ENCODE results near the gene ATP2A3. TPM values are rescaled to one million over a fixed set of nuclear protein-coding genes. Genes with fewer than 3 reads are reported as not detected.

The ATP2A3 gene
- total and polyA plus RNA-seq, 2 donors (not counting 1 experiment from before 2014, with no cell fraction given), result 697 to 817 TPM

- Histone ChIP-seq H3K27ac (ENCODE audit: low read length in 2 of 2) (peak overlapping the region; percentile 57 to 77), H3K4me3 (ENCODE audit: control extremely low read depth in 1 of 5, extremely low read depth in 1 of 5, insufficient read depth in 1 of 5, low read depth in 2 of 5, low read length in 4 of 5) (peak overlapping the region in 2 of 5 experiments; percentile 13 to 33), H3K9me3 (ENCODE audit: control extremely low read depth in 1 of 3, control insufficient read depth in 2 of 3, insufficient read depth in 1 of 3, low read length in 2 of 3) (no peaks in the 10 kb centered on the region), H3K36me3 (replicated peaks in 1 of 2; ENCODE audit: control extremely low read depth in 1 of 2, control insufficient read depth in 1 of 2, extremely low read depth in 1 of 2, insufficient read depth in 2 of 2, low read length in 1 of 2) (no peaks in the 10 kb centered on the region), H3K9ac (ENCODE audit: low read length) (no peak overlapping the region), H3K4me2 (replicated peaks; ENCODE audit: low read depth, low read length, poor library complexity, severe bottlenecking) (peak overlapping the region; percentile 74), H3K79me2 (ENCODE audit: control insufficient read depth, insufficient read depth, low read length) (peaks cover 35% of the 10 kb centered on the region), H3K4me1 (ENCODE audit: control insufficient read depth in 2 of 2, insufficient read depth in 2 of 2, low read length in 2 of 2) (peaks cover 23 to 33% of the 10 kb centered on the region in 2 donors), H3K27me3 (replicated peaks in 1 of 4; ENCODE audit: control extremely low read depth in 1 of 4, control insufficient read depth in 3 of 4, insufficient read depth in 4 of 4, low read length in 3 of 4) (no peaks in the 10 kb centered on the region), H4K20me1 (ENCODE audit: control insufficient read depth, insufficient read depth, low read length, poor library complexity, severe bottlenecking) (no peaks in the 10 kb centered on the region), H2AFZ (ENCODE audit: insufficient read depth, low read depth, low read length, poor library complexity, severe bottlenecking) (peak overlapping the region; percentile 33)
- Mint-ChIP-seq H3K27me3 (no peaks in the 10 kb centered on the region), H3K4me1 (peaks cover 33% of the 10 kb centered on the region), H3K27ac (peak overlapping the region; percentile 81), H3K9me3 (ENCODE audit: insufficient read depth) (no peaks in the 10 kb centered on the region), H3K4me3 (peak overlapping the region; percentile 88)
- ChIA-PET POLR2A (interaction anchor here (0.6 to 2.4 kb wide), 12 partner anchors 9 to 238 kb away, joined by 3 to 13 read pairs (median 4); partner anchors contain the start of gene CAMKK1), CTCF (interaction anchor here (2.0 to 5.9 kb wide), 6 partner anchors 8 to 60 kb away, joined by 5 to 47 read pairs (median 18); partner anchors contain the start of genes NCBP3 and P2RX1)
- 13% methylated on average over 7 of the region's 11 CpGs for WGBS (ENCODE audit: insufficient coverage)
- TF ChIP-seq, protein P1, sequence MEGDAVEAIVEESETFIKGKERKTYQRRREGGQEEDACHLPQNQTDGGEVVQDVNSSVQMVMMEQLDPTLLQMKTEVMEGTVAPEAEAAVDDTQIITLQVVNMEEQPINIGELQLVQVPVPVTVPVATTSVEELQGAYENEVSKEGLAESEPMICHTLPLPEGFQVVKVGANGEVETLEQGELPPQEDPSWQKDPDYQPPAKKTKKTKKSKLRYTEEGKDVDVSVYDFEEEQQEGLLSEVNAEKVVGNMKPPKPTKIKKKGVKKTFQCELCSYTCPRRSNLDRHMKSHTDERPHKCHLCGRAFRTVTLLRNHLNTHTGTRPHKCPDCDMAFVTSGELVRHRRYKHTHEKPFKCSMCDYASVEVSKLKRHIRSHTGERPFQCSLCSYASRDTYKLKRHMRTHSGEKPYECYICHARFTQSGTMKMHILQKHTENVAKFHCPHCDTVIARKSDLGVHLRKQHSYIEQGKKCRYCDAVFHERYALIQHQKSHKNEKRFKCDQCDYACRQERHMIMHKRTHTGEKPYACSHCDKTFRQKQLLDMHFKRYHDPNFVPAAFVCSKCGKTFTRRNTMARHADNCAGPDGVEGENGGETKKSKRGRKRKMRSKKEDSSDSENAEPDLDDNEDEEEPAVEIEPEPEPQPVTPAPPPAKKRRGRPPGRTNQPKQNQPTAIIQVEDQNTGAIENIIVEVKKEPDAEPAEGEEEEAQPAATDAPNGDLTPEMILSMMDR (IDR thresholded peaks at IDR 0.05), result no peak
- peak; percentile 52 for ATAC-seq (ENCODE audit: low read depth)
- intact Hi-C loops (cut with micrococcal nuclease), result loop anchor here (2.0 kb wide), 1 partner anchor 58 kb away; the partner anchor contains the start of gene NCBP3
- DNase-seq, result peak; percentile 65
These were observed 59.2 kb downstream of the ATP2A3 start for GRCh38 chr17:3905017-3905520.

GRCh38 chr17:3904501-3904900 is 59.7 kb downstream of the ATP2A3 start:
- Mint-ChIP-seq H3K4me1 (peaks cover 30% of the 10 kb centered on the region), H3K27me3 (no peaks in the 10 kb centered on the region), H3K9me3 (ENCODE audit: insufficient read depth) (no peaks in the 10 kb centered on the region), H3K4me3 (peak overlapping the region; percentile 88), H3K27ac (peak overlapping the region; percentile 91)
- H3K9me3 ChIP-seq (ENCODE audit: control extremely low read depth in 1 of 3, control insufficient read depth in 2 of 3, insufficient read depth in 1 of 3, low read length in 2 of 3), result no peaks in the 10 kb centered on the region
- H3K27ac ChIP-seq (ENCODE audit: low read length in 2 of 2), result peak overlapping the region; percentile 57 to 77
- intact Hi-C loops (cut with micrococcal nuclease), result loop anchor here (1.0 to 2.0 kb wide), 2 partner anchors 11 to 58 kb away; partner anchors contain the start of genes CAMKK1 and NCBP3
- no peaks in the 10 kb centered on the region for H4K20me1 ChIP-seq (ENCODE audit: control insufficient read depth, insufficient read depth, low read length, poor library complexity, severe bottlenecking)
- ATAC-seq (ENCODE audit: low read depth), result peak; percentile 78
- CTCF ChIA-PET, result interaction anchor here (2.0 to 5.9 kb wide), 6 partner anchors 9 to 60 kb away, joined by 5 to 47 read pairs (median 18); partner anchors contain the start of genes NCBP3 and P2RX1
- H3K4me3 ChIP-seq (ENCODE audit: control extremely low read depth in 1 of 5, extremely low read depth in 1 of 5, insufficient read depth in 1 of 5, low read depth in 2 of 5, low read length in 4 of 5), result peak overlapping the region in 2 of 5 experiments; percentile 17 to 33
- H3K27me3 ChIP-seq (replicated peaks in 1 of 4; ENCODE audit: control extremely low read depth in 1 of 4, control insufficient read depth in 3 of 4, insufficient read depth in 4 of 4, low read length in 3 of 4), result no peaks in the 10 kb centered on the region
- WGBS (ENCODE audit: insufficient coverage), result 5% methylated on average over 7 of the region's 15 CpGs
- peaks cover 22 to 27% of the 10 kb centered on the region in 2 donors for H3K4me1 ChIP-seq (ENCODE audit: control insufficient read depth in 2 of 2, insufficient read depth in 2 of 2, low read length in 2 of 2)
- POLR2A ChIA-PET, result interaction anchor here (0.6 to 2.4 kb wide), 6 partner anchors 12 to 208 kb away, joined by 3 to 13 read pairs (median 8); partner anchors contain the start of gene CAMKK1
- peak overlapping the region; percentile 74 for H3K4me2 ChIP-seq (replicated peaks; ENCODE audit: low read depth, low read length, poor library complexity, severe bottlenecking)
- H3K36me3 ChIP-seq (replicated peaks in 1 of 2; ENCODE audit: control extremely low read depth in 1 of 2, control insufficient read depth in 1 of 2, extremely low read depth in 1 of 2, insufficient read depth in 2 of 2, low read length in 1 of 2), result no peaks in the 10 kb centered on the region
- peak overlapping the region; percentile 33 for H2AFZ ChIP-seq (ENCODE audit: insufficient read depth, low read depth, low read length, poor library complexity, severe bottlenecking)
- no peak overlapping the region for H3K9ac ChIP-seq (ENCODE audit: low read length)
- H3K79me2 ChIP-seq (ENCODE audit: control insufficient read depth, insufficient read depth, low read length), result peaks cover 30% of the 10 kb centered on the region
- DNase-seq, result peak; percentile 63
- no peak for TF ChIP-seq EZH2 (IDR thresholded peaks at IDR 0.05; ENCODE audit: borderline replicate concordance, insufficient read depth, low read depth, low read length, poor library complexity, severe bottlenecking)
- TF ChIP-seq, protein P1 (IDR thresholded peaks at IDR 0.05), result no peak
